Mesendoderm (in vitro differentiated cells): ENCODE measurements around the gene PANX1.

Experiments used
- DNase-seq: peaks from one replicate; pipeline ENCODE4 v3.0.0; 2013
- H2AK5ac ChIP-seq: 2 replicates; pipeline ENCODE4 v1.6.1; 2013; ENCODE audit warnings: low read length, inconsistent platforms
- H2BK120ac ChIP-seq: 2 replicates; pipeline ENCODE4 v1.6.1; 2013; ENCODE audit warnings: low read depth, mild to moderate bottlenecking, low read length, moderate library complexity, mixed read lengths
- H2BK15ac ChIP-seq: replicated peaks from 2 replicates; pipeline ENCODE4 v1.6.1; 2013; ENCODE audit warnings: low read depth, mild to moderate bottlenecking, moderate library complexity
- H2BK5ac ChIP-seq: 2 replicates; pipeline ENCODE4 v1.6.1; 2013; ENCODE audit warnings: low read length, inconsistent platforms
- H3K18ac ChIP-seq: 2 replicates; pipeline ENCODE4 v1.6.1; 2013; ENCODE audit warnings: mild to moderate bottlenecking, low read length, mixed read lengths
- H3K23ac ChIP-seq: one replicate; pipeline ENCODE4 v1.6.1; 2013; ENCODE audit warnings: low read length
- H3K27ac ChIP-seq: 2 replicates; pipeline ENCODE4 v1.5.1; 2013; ENCODE audit warnings: low read depth, mild to moderate bottlenecking, inconsistent platforms, low read length, moderate library complexity
- H3K27me3 ChIP-seq: 2 replicates; pipeline ENCODE4 v1.6.1; 2013; ENCODE audit warnings: low read length, control low read depth, mild to moderate bottlenecking, inconsistent platforms; ENCODE audit not compliant: insufficient read depth, poor library complexity
- H3K36me3 ChIP-seq: 2 replicates; pipeline ENCODE4 v1.6.1; 2013; ENCODE audit warnings: low read length, inconsistent platforms; ENCODE audit not compliant: control insufficient read depth, insufficient read depth
- H3K4ac ChIP-seq: one replicate; pipeline ENCODE4 v1.6.1; 2013; ENCODE audit warnings: low read depth, mild to moderate bottlenecking, low read length, moderate library complexity
- H3K4me1 ChIP-seq: 2 replicates; pipeline ENCODE4 v1.6.1; 2013; ENCODE audit warnings: low read depth, low read length, inconsistent platforms; ENCODE audit not compliant: control insufficient read depth
- H3K4me2 ChIP-seq: 2 replicates; pipeline ENCODE4 v1.6.1; 2013; ENCODE audit warnings: low read length
- H3K4me3 ChIP-seq: 2 replicates; pipeline ENCODE4 v1.5.1; 2013; ENCODE audit warnings: mild to moderate bottlenecking, low read length
- H3K56ac ChIP-seq: one replicate; pipeline ENCODE4 v1.6.1; 2013; ENCODE audit warnings: low read length
- H3K79me1 ChIP-seq: 2 replicates; pipeline ENCODE4 v1.6.1; 2013; ENCODE audit warnings: low read length, inconsistent platforms
- H3K79me2 ChIP-seq: 2 replicates; pipeline ENCODE4 v1.6.1; 2013; ENCODE audit warnings: mild to moderate bottlenecking, low read length; ENCODE audit not compliant: control insufficient read depth, insufficient read depth
- H3K9ac ChIP-seq: 2 replicates; pipeline ENCODE4 v1.6.1; 2013; ENCODE audit warnings: low read length, inconsistent platforms
- H4K5ac ChIP-seq: one replicate; pipeline ENCODE4 v1.6.1; 2013; ENCODE audit warnings: low read length
- H4K8ac ChIP-seq: one replicate; pipeline ENCODE4 v1.6.1; 2013; ENCODE audit warnings: low read depth, mild to moderate bottlenecking, control low read depth, low read length, moderate library complexity
- WGBS: extraction: QIAGEN DNeasy Blood & Tissue Kit; methylation state at CpG from one replicate; pipeline ENCODE4 v1.1.7; 2013; ENCODE audit warnings: low lambda C conversion rate, missing lambda C conversion rate; ENCODE audit not compliant: insufficient coverage; ENCODE audit errors: extremely low coverage; 5-methylcytosine and 5-hydroxymethylcytosine counted together

The PANX1 gene

GRCh38 chr11:94141511-94142307 is 13.1 kb downstream of the PANX1 start:
- Histone ChIP-seq H3K4me2 (no peak overlapping the region), H2AK5ac (no peak overlapping the region), H3K4me3 (no peak overlapping the region), H3K9ac (no peak overlapping the region), H4K8ac (no peak overlapping the region), H3K79me2 (peaks cover 78% of the 10 kb centered on the region), H2BK5ac (no peak overlapping the region), H2BK15ac (no peak overlapping the region), H4K5ac (no peak overlapping the region), H3K27ac (no peak overlapping the region), H3K27me3 (no peaks in the 10 kb centered on the region), H3K56ac (peak overlapping the region; percentile 4), H3K36me3 (no peaks in the 10 kb centered on the region), H3K23ac (no peak overlapping the region), H3K4me1 (peaks cover 8% of the 10 kb centered on the region), H2BK120ac (no peak overlapping the region), H3K79me1 (peaks cover 29% of the 10 kb centered on the region), H3K18ac (no peak overlapping the region), H3K4ac (no peak overlapping the region)
- WGBS, result no CpG with 5 or more reads among the region's 12 CpGs
- DNase-seq, result peak; percentile 29

GRCh38 chr11:94142308-94143281 is 14.0 kb downstream of the PANX1 start:
- H4K5ac ChIP-seq, result no peak overlapping the region

DNA sequence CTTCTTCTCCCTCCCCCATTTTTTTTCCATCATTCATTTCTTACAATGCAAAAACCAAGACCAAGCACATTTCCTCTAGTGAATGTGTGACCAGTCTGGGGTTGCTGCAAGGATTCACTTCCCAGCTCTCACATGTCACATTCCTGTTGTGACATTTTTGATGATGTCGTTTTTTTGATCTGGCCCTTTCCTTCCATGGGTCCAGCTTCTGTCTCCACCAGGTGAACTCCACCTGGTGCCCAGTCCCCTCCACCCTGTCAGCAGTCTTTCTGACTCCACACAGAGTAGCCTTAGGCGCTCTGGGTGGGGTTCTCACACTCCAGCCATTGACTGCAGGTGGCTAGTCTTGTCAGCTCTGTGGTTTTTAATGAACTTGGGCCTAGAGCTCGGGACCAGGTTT is 15.6 kb downstream of the PANX1 start:
- Histone ChIP-seq H3K4ac (no peak overlapping the region), H3K27ac (no peak overlapping the region), H2BK15ac (no peak overlapping the region), H4K8ac (no peak overlapping the region), H2AK5ac (no peak overlapping the region), H3K4me1 (peaks cover 8% of the 10 kb centered on the region), H3K56ac (no peak overlapping the region), H3K36me3 (no peaks in the 10 kb centered on the region), H3K27me3 (no peaks in the 10 kb centered on the region), H3K4me3 (no peak overlapping the region), H3K79me2 (peaks cover 83% of the 10 kb centered on the region), H2BK120ac (no peak overlapping the region), H3K79me1 (peaks cover 32% of the 10 kb centered on the region), H3K4me2 (no peak overlapping the region), H2BK5ac (no peak overlapping the region), H3K23ac (no peak overlapping the region), H3K9ac (no peak overlapping the region), H4K5ac (no peak overlapping the region), H3K18ac (no peak overlapping the region)
- no CpG with 5 or more reads among the region's 3 CpGs for WGBS
- peak; percentile 68 for DNase-seq

More at GRCh38 chr11:94142308-94143281, 14.0 kb downstream of the PANX1 start:
- peaks cover 8% of the 10 kb centered on the region for H3K4me1 ChIP-seq
- H2BK5ac ChIP-seq, result no peak overlapping the region
- H2AK5ac ChIP-seq, result no peak overlapping the region
- no peak overlapping the region for H3K23ac ChIP-seq
- H3K27ac ChIP-seq, result no peak overlapping the region
- H3K4me2 ChIP-seq, result no peak overlapping the region
- H3K9ac ChIP-seq, result no peak overlapping the region
- peak overlapping the region; percentile 4 for H3K56ac ChIP-seq
- peak; percentile 68 for DNase-seq
- peaks cover 76% of the 10 kb centered on the region for H3K79me2 ChIP-seq
- H3K36me3 ChIP-seq, result no peaks in the 10 kb centered on the region
- H2BK120ac ChIP-seq, result no peak overlapping the region
- no peak overlapping the region for H3K4me3 ChIP-seq
- no peak overlapping the region for H3K4ac ChIP-seq
- peaks cover 31% of the 10 kb centered on the region for H3K79me1 ChIP-seq
- no CpG with 5 or more reads among the region's 7 CpGs for WGBS
- H3K27me3 ChIP-seq, result no peaks in the 10 kb centered on the region
- no peak overlapping the region for H4K8ac ChIP-seq
- H2BK15ac ChIP-seq, result no peak overlapping the region
- no peak overlapping the region for H3K18ac ChIP-seq

DNA sequence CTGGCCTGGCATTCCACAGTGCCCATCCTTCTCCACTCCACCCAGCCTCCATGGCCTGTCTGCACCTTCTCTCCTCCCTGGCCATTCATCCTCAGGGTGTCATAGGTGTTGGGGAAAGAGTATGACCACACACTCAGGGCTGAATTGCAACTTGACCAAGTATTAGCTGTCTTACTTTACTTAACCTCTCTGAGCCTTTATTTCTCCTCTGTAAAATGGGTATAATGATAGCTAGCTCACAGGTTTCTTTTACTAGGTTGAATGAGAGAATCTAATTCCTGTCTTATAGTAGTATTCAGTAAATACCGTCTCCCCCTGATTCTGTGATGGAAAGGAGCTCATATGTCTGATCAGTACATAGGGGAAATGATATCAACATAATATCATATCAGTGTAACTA is 16.0 kb downstream of the PANX1 start:
- Histone ChIP-seq H3K79me2 (peaks cover 84% of the 10 kb centered on the region), H4K8ac (no peak overlapping the region), H3K56ac (no peak overlapping the region), H3K4me3 (no peak overlapping the region), H2BK15ac (no peak overlapping the region), H3K79me1 (peaks cover 35% of the 10 kb centered on the region), H3K36me3 (no peaks in the 10 kb centered on the region), H4K5ac (no peak overlapping the region), H3K9ac (no peak overlapping the region), H2AK5ac (no peak overlapping the region), H3K23ac (no peak overlapping the region), H3K27me3 (no peaks in the 10 kb centered on the region), H3K4me2 (no peak overlapping the region), H2BK5ac (no peak overlapping the region), H2BK120ac (no peak overlapping the region), H3K4ac (no peak overlapping the region), H3K4me1 (peaks cover 8% of the 10 kb centered on the region), H3K27ac (no peak overlapping the region), H3K18ac (no peak overlapping the region)
- no peak for DNase-seq
- WGBS, result no CpG with 5 or more reads among the region's 1 CpG

DNA sequence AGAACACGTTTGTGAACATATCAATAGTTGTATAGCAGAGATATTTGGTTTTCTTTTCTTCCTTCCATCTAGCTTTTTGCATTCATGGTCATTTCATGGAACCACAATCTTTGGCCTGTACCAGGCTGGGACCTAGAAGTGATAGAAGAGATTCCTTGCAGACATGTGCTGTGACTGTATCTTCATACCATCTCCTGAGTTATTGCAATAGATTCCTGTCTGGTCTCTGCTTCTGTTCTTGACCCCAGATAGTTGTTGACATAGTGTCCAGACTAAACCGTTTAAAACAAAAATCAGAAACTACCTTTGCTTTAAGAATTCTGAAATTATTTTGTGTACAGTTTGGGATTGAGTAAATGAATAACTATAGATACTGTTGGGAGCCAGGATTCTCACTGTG is 16.8 kb downstream of the PANX1 start:
- Histone ChIP-seq H3K18ac (no peak overlapping the region), H4K8ac (no peak overlapping the region), H3K4me3 (no peak overlapping the region), H3K4me2 (no peak overlapping the region), H2BK120ac (no peak overlapping the region), H2AK5ac (no peak overlapping the region), H3K79me1 (peaks cover 41% of the 10 kb centered on the region), H3K27ac (no peak overlapping the region), H2BK15ac (no peak overlapping the region), H2BK5ac (no peak overlapping the region), H3K4me1 (peaks cover 8% of the 10 kb centered on the region), H3K79me2 (peaks cover 84% of the 10 kb centered on the region), H3K23ac (no peak overlapping the region), H3K4ac (no peak overlapping the region), H3K9ac (no peak overlapping the region), H3K36me3 (no peaks in the 10 kb centered on the region), H4K5ac (no peak overlapping the region), H3K56ac (no peak overlapping the region), H3K27me3 (no peaks in the 10 kb centered on the region)
- no CpG with 5 or more reads among the region's 2 CpGs for WGBS
- no peak for DNase-seq
